Lung (tissue), 12 donors: ENCODE data around the gene RPS6KA1. TPM values are rescaled to one million over a fixed set of nuclear protein-coding genes. Genes with fewer than 3 reads are reported as not detected.
A peak's percentile ranks its signal among the peaks of the same experiment; 100 is the strongest.
"Not testable (repeated sequence)": the region's sequence is repeated elsewhere in the genome, so short reads cannot be mapped to it uniquely, and the experiment has no call there.

Experiments used
- ATAC-seq: fragments of 200-7000 bp; cut with Tn5 transposase; one replicate; pipeline ENCODE4 v1.9.1; 2020; ENCODE audit warnings: moderate number of reproducible peaks; ENCODE audit not compliant: insufficient read depth, low FRiP score
- DNase-seq, 3 donors: peaks; one replicate each; pipeline ENCODE4 v3.0.0-alpha.2; 2013 to 2017
- H3K27ac ChIP-seq, 2 donors: one replicate each; pipeline ENCODE4 v1.5.1; 2013; ENCODE audit warnings: mild to moderate bottlenecking in 2 of 2, moderate library complexity in 2 of 2, control low read depth in 1 of 2, inconsistent platforms in 1 of 2, low read depth in 1 of 2, low read length in 1 of 2
- H3K27me3 ChIP-seq, 3 donors: one replicate each; pipeline ENCODE4 v1.5.1; 2013; ENCODE audit warnings: low read length in 2 of 3; ENCODE audit not compliant: control insufficient read depth in 3 of 3, insufficient read depth in 3 of 3
- H3K36me3 ChIP-seq, 4 donors: one replicate each; pipeline ENCODE4 v1.5.1; 2013; ENCODE audit warnings: low read length in 4 of 4, mild to moderate bottlenecking in 1 of 4, moderate library complexity in 1 of 4; ENCODE audit not compliant: control insufficient read depth in 4 of 4, insufficient read depth in 4 of 4
- H3K4me1 ChIP-seq, 5 donors: one replicate each; pipeline ENCODE4 v1.5.1; 2013; ENCODE audit warnings: low read length in 5 of 5, mild to moderate bottlenecking in 2 of 5, moderate library complexity in 1 of 5; ENCODE audit not compliant: control insufficient read depth in 5 of 5, insufficient read depth in 5 of 5
- H3K4me3 ChIP-seq: one replicate; pipeline ENCODE4 v1.5.1; 2013; ENCODE audit warnings: mild to moderate bottlenecking, control low read depth, moderate library complexity
- H3K9ac ChIP-seq, 2 donors: one replicate each; pipeline ENCODE4 v1.5.1; 2013; ENCODE audit warnings: low read length in 2 of 2, control low read depth in 1 of 2; ENCODE audit not compliant: insufficient read depth in 1 of 2
- H3K9me3 ChIP-seq, 4 donors: one replicate each; pipeline ENCODE4 v1.5.1; 2013; ENCODE audit warnings: low read length in 3 of 4, mild to moderate bottlenecking in 1 of 4, moderate library complexity in 1 of 4; ENCODE audit not compliant: control insufficient read depth in 4 of 4, insufficient read depth in 3 of 4
- CTCF ChIP-seq: IDR thresholded peaks from 2 replicates; pipeline ENCODE4 v1.5.1; 2012; ENCODE audit warnings: mild to moderate bottlenecking; ENCODE audit errors: control extremely low read depth, extremely low read depth
- WGBS, 2 donors: extraction: QIAGEN DNeasy Blood & Tissue Kit; methylation state at CpG; one replicate each; pipeline ENCODE4 v1.1.7; 2013; 5-methylcytosine and 5-hydroxymethylcytosine counted together
- polyA plus RNA-seq, 2 donors: library from polyadenylated mRNA; stranded (reverse); fragments of 200-250 nt; gene quantifications; one replicate each; pipeline ENCODE4 v1.2.1, GENCODE V29; 2013
- total RNA-seq, 2 donors: library from RNA; depleted of rRNA in 1 of 2; stranded (reverse); fragments of >200 nt in 1 of 2; gene quantifications; one replicate each; pipeline ENCODE4 v1.2.1, GENCODE V29; 2014 to 2021
- donor health status: control.
- donor health status: control.
- donor health status: Bipolar disorder and iron deficiency.
- donor health status: healthy.
- donor health status: DM: yes; HTN: yes; CAD: no.

Gene RPS6KA1
- total and polyA plus RNA-seq, 4 donors: 58.6 to 109 (median 81.7) TPM

- 52 to 62% methylated on average over 4 of the region's 4 CpGs for WGBS, 2 donors
- Histone ChIP-seq H3K27me3 (no peaks in the 10 kb centered on the region), H3K9me3 (no peaks in the 10 kb centered on the region), H3K27ac (no peak overlapping the region), H3K36me3 (no peaks in the 10 kb centered on the region), H3K4me1 (peaks cover 0 to 16% (median 3%) of the 10 kb centered on the region in 5 donors), H3K4me3 (no peak overlapping the region), H3K9ac (no peak overlapping the region)
- peak; percentile 81 to 93 (median 87) for DNase-seq
- no peak for ATAC-seq
- no peak for TF ChIP-seq CTCF
Measured at GRCh38 chr1:26496861-26497260, 32.7 kb upstream of the RPS6KA1 start.

- ATAC-seq (no peak), DNase-seq (no peak)
- Histone ChIP-seq H3K9ac (no peak overlapping the region), H3K27me3 (no peaks in the 10 kb centered on the region), H3K9me3 (no peaks in the 10 kb centered on the region), H3K4me1 (peaks cover 0 to 16% (median 3%) of the 10 kb centered on the region in 5 donors), H3K27ac (no peak overlapping the region), H3K4me3 (no peak overlapping the region), H3K36me3 (no peaks in the 10 kb centered on the region)
- TF ChIP-seq CTCF: no peak
- WGBS, 2 donors: 76 to 86% methylated on average over 7 of the region's 7 CpGs
Measured at GRCh38 chr1:26498894-26499293, 30.7 kb upstream of the RPS6KA1 start.

- 0 to 1% methylated on average over 64 to 74 of the region's 74 CpGs for WGBS, 2 donors
- no peak for TF ChIP-seq CTCF
Measured at GRCh38 chr1:26500488-26501175, 28.9 kb upstream of the RPS6KA1 start.

GRCh38 chr1:26510711-26511110 is 18.9 kb upstream of the RPS6KA1 start:
- not testable (repeated sequence) for H3K4me3 ChIP-seq, H3K9ac ChIP-seq, H3K36me3 ChIP-seq, H3K4me1 ChIP-seq, H3K9me3 ChIP-seq, H3K27ac ChIP-seq, DNase-seq, H3K27me3 ChIP-seq, ATAC-seq
- WGBS, 2 donors: 71 to 88% methylated on average over 2 of the region's 2 CpGs

More at GRCh38 chr1:26500488-26501175, 28.9 kb upstream of the RPS6KA1 start:
- Histone ChIP-seq H3K27me3 (no peaks in the 10 kb centered on the region), H3K4me3 (peak overlapping the region; percentile 59), H3K9ac (peak overlapping the region; percentile 37 to 51), H3K27ac (peak overlapping the region; percentile 82 to 97), H3K9me3 (no peaks in the 10 kb centered on the region), H3K36me3 (no peaks in the 10 kb centered on the region), H3K4me1 (peaks cover 0 to 16% (median 3%) of the 10 kb centered on the region in 5 donors)
- ATAC-seq: peak; percentile 91
- DNase-seq: peak; percentile 88 to 92 (median 92)

GRCh38 chr1:26515836-26516235 is 13.7 kb upstream of the RPS6KA1 start:
- H3K4me3 ChIP-seq, ATAC-seq, H3K9me3 ChIP-seq, H3K27me3 ChIP-seq, DNase-seq, H3K27ac ChIP-seq, H3K9ac ChIP-seq, H3K4me1 ChIP-seq, H3K36me3 ChIP-seq: not testable (repeated sequence)
- 71 to 86% methylated on average over 4 of the region's 4 CpGs for WGBS, 2 donors
